Measurements from ENCODE around the gene ZNF358.

ZNF358 gene

GRCh38 chr19:7515645-7516151 is at the start of gene ZNF358:
TSS of gene ZNF358 (plus strand) at chr19:7516103. CDS start at chr19:7519243, 3,140 bp downstream.
- Histone ChIP-seq H3K4me3 (peak within 1 kb of the TSS; percentile 67 to 81 (median 74)), H4K20me1 (no peaks in the 10 kb centered on the region), H3K36me3 (peaks cover 0 to 19% (median 11%) of the 10 kb centered on the region in 11 experiments; a peak in 17 of 22 replicates), H3K27me3 (no peaks in the 10 kb centered on the region), H3K27ac (peak within 1 kb of the TSS; percentile 79 to 91 (median 87)), H3K9me3 (replicated peaks in 1 of 11) (no peaks in the 10 kb centered on the region), H3K4me2 (peak within 1 kb of the TSS; percentile 88 to 100 (median 97)), H3K4me1 (peaks cover 18 to 32% (median 26%) of the 10 kb centered on the region in 10 experiments), H3K9ac (peak within 1 kb of the TSS; percentile 84 to 96 (median 90))
- no peak for TF ChIP-seq Cebpa-rat (IDR thresholded peaks at IDR 0.05)

GRCh38 chr19:7467009-7467989 is 48.6 kb upstream of the ZNF358 start:
- TF ChIP-seq Cebpa-rat (IDR thresholded peaks at IDR 0.05), result no peak
- H3K9ac ChIP-seq, result no peak overlapping the region
- no peak overlapping the region for H3K4me2 ChIP-seq

GRCh38 chr19:7468840-7469239 is 47.1 kb upstream of the ZNF358 start:
- Histone ChIP-seq H3K36me3 (peaks cover 83 to 99% (median 89%) of the 10 kb centered on the region in 11 experiments), H3K27ac (no peak overlapping the region), H3K4me3 (no peak overlapping the region), H3K9ac (no peak overlapping the region), H4K20me1 (peaks cover 0 to 69% (median 32%) of the 10 kb centered on the region in 11 experiments; a peak in 15 of 22 replicates), H3K9me3 (replicated peaks in 1 of 11) (no peaks in the 10 kb centered on the region), H3K27me3 (no peaks in the 10 kb centered on the region), H3K4me1 (peaks cover 24 to 47% (median 28%) of the 10 kb centered on the region in 10 experiments), H3K4me2 (no peak overlapping the region)
- no peak for TF ChIP-seq Cebpa-rat (IDR thresholded peaks at IDR 0.05)

More at GRCh38 chr19:7467009-7467989, 48.6 kb upstream of the ZNF358 start:
- H4K20me1 ChIP-seq, result peaks cover 0 to 74% (median 33%) of the 10 kb centered on the region in 11 experiments; a peak in 15 of 22 replicates
- H3K27ac ChIP-seq, result no peak overlapping the region
- no peaks in the 10 kb centered on the region for H3K27me3 ChIP-seq
- H3K4me1 ChIP-seq, result peaks cover 8 to 32% (median 13%) of the 10 kb centered on the region in 10 experiments
- H3K9me3 ChIP-seq (replicated peaks in 1 of 11), result no peaks in the 10 kb centered on the region
- H3K36me3 ChIP-seq, result peaks cover 96 to 100% (median 100%) of the 10 kb centered on the region in 11 experiments
- H3K4me3 ChIP-seq, result no peak overlapping the region

- Histone ChIP-seq H3K4me1 (peaks cover 26 to 51% (median 33%) of the 10 kb centered on the region in 10 experiments), H3K4me3 (no peak overlapping the region), H3K9ac (0 out of 22 replicates have a peak overlapping the region, but pooled peaks of 1 of the 11 experiments have one; percentile 3), H3K27me3 (no peaks in the 10 kb centered on the region), H3K36me3 (peaks cover 75 to 99% (median 87%) of the 10 kb centered on the region in 11 experiments), H3K4me2 (no peak overlapping the region), H3K9me3 (replicated peaks in 1 of 11) (no peaks in the 10 kb centered on the region), H3K27ac (no peak overlapping the region; a peak in 1 of 22 replicates), H4K20me1 (peaks cover 0 to 63% (median 32%) of the 10 kb centered on the region in 11 experiments; a peak in 15 of 22 replicates)
- TF ChIP-seq Cebpa-rat (IDR thresholded peaks at IDR 0.05), result no peak
These were observed 46.1 kb upstream of the ZNF358 start for GRCh38 chr19:7469669-7470285.

- peak overlapping the region in 8 of 11 experiments; percentile 75 to 86 (median 81); a peak in 12 of 22 replicates for H3K27ac ChIP-seq
- no peak for TF ChIP-seq Cebpa-rat (IDR thresholded peaks at IDR 0.05)
- H3K9me3 ChIP-seq (replicated peaks in 1 of 11), result no peaks in the 10 kb centered on the region
- no peak overlapping the region for H3K4me3 ChIP-seq
- H3K36me3 ChIP-seq, result peaks cover 67 to 99% (median 84%) of the 10 kb centered on the region in 11 experiments
- H3K9ac ChIP-seq, result no peak overlapping the region
- peaks cover 26 to 41% (median 33%) of the 10 kb centered on the region in 10 experiments for H3K4me1 ChIP-seq
- H4K20me1 ChIP-seq, result peaks cover 0 to 64% (median 35%) of the 10 kb centered on the region in 11 experiments; a peak in 15 of 22 replicates
- no peaks in the 10 kb centered on the region for H3K27me3 ChIP-seq
- peak overlapping the region in 1 of 11 experiments; percentile 74; a peak in 1 of 22 replicates for H3K4me2 ChIP-seq
These were observed 45.2 kb upstream of the ZNF358 start for GRCh38 chr19:7470540-7471305.

GRCh38 chr19:7471696-7472615 is 43.9 kb upstream of the ZNF358 start:
- peak overlapping the region in 10 of 11 experiments; percentile 24 to 69 (median 54); a peak in 14 of 22 replicates for H3K9ac ChIP-seq
- H3K27ac ChIP-seq, result peak overlapping the region in 10 of 11 experiments; percentile 23 to 86 (median 78); a peak in 18 of 22 replicates
- H3K4me3 ChIP-seq, result no peak overlapping the region
- TF ChIP-seq Cebpa-rat (IDR thresholded peaks at IDR 0.05), result no peak
- peak overlapping the region; percentile 47 to 81 (median 69); a peak in 21 of 22 replicates for H3K4me2 ChIP-seq
- peaks cover 54 to 94% (median 74%) of the 10 kb centered on the region in 11 experiments for H3K36me3 ChIP-seq
- peaks cover 0 to 62% (median 35%) of the 10 kb centered on the region in 11 experiments; a peak in 15 of 22 replicates for H4K20me1 ChIP-seq
- H3K4me1 ChIP-seq, result peaks cover 26 to 43% (median 33%) of the 10 kb centered on the region in 10 experiments
- no peaks in the 10 kb centered on the region for H3K9me3 ChIP-seq (replicated peaks in 1 of 11)
- no peaks in the 10 kb centered on the region for H3K27me3 ChIP-seq

- no peak overlapping the region for H3K4me3 ChIP-seq
- H4K20me1 ChIP-seq, result peaks cover 0 to 26% (median 18%) of the 10 kb centered on the region in 11 experiments; a peak in 11 of 22 replicates
- no peaks in the 10 kb centered on the region for H3K27me3 ChIP-seq
- H3K4me2 ChIP-seq, result no peak overlapping the region
- peaks cover 28 to 52% (median 42%) of the 10 kb centered on the region in 10 experiments for H3K4me1 ChIP-seq
- no peak for TF ChIP-seq Cebpa-rat (IDR thresholded peaks at IDR 0.05)
- H3K36me3 ChIP-seq, result peaks cover 17 to 62% (median 37%) of the 10 kb centered on the region in 11 experiments
- H3K27ac ChIP-seq, result peak overlapping the region in 5 of 11 experiments; percentile 40 to 86 (median 84); a peak in 6 of 22 replicates
- no peaks in the 10 kb centered on the region for H3K9me3 ChIP-seq (replicated peaks in 1 of 11)
- H3K9ac ChIP-seq, result no peak overlapping the region
These were observed 40.2 kb upstream of the ZNF358 start for GRCh38 chr19:7475665-7476064.
